Stimulated activated naive CD8-positive, alpha-beta T cell treated with anti-CD3 and anti-CD28 coated beads, Interleukin-15, amount 100 ng/mL, for 72 hours (primary cell): ENCODE measurements around the gene FOXP4.

Source experiments
- ATAC-seq: fragments of 150-1000 bp; cut with Tn5 transposase; 2 replicates; pipeline ENCODE4 v1.10.0; 2021; ENCODE audit warnings: mild to moderate bottlenecking, moderate library complexity
- DNase-seq, 2 donors: peaks; one replicate each; pipeline ENCODE4 v3.0.0; 2021 to 2022
- H3K27ac Mint-ChIP-seq, 2 donors: one replicate each; pipeline ENCODE4 v1.8.0; 2022; ENCODE audit warnings: mild to moderate bottlenecking in 2 of 2, mixed read lengths in 2 of 2, moderate library complexity in 2 of 2
- H3K27me3 Mint-ChIP-seq: one replicate; pipeline ENCODE4 v1.8.0; 2022; ENCODE audit warnings: mixed read lengths
- H3K4me1 Mint-ChIP-seq: one replicate; pipeline ENCODE4 v1.8.0; 2022; ENCODE audit warnings: mild to moderate bottlenecking, mixed read lengths
- H3K4me3 Mint-ChIP-seq, 2 donors: one replicate each; pipeline ENCODE4 v1.8.0; 2022; ENCODE audit warnings: mild to moderate bottlenecking in 2 of 2, mixed read lengths in 2 of 2, moderate library complexity in 1 of 2
- H3K9me3 Mint-ChIP-seq, 2 donors: one replicate each; pipeline ENCODE4 v1.8.0; 2022; ENCODE audit warnings: mixed read lengths in 2 of 2

FOXP4 gene

DNA sequence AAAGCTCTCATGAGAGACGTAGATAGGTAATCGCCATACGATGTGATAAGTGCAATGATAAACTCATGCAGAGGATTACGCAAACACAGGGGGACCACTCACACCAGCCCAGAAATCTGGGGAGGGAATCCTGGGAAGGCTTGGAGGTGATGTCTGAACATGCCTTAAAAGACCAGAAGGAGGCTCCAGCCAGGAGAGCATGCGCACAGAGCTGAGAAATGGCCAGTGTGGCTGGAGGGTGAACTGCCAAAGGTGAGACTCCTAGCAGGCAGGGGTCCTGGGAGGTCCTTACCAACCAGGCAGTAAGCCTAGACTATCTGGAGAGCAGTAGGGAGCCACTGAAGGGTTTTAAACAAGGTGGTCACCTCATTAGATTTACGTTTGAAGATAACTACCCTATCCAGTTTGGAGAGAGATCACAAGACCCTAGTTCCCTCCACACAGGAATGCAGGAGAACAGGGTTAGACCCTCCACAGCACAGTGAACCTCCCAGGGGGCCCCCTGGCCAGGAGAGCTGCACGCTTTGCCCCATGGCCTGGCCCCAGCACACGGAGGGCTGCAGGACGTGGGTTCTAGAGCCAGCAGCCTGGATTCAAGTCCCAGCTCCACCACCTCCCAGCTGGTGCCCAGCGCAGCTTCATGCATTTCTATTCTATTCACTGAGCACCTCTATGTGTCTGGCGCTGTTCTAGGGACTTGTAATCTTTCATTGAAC is 105.2 kb downstream of the FOXP4 start:
- Mint-ChIP-seq H3K4me1 (no peaks in the 10 kb centered on the region), H3K9me3 (no peaks in the 10 kb centered on the region), H3K27ac (no peak overlapping the region), H3K27me3 (peaks cover 14% of the 10 kb centered on the region), H3K4me3 (no peak overlapping the region)
- no peak for ATAC-seq
- no peak for DNase-seq
